ENCODE measurements around the gene RHOF. TPM values are rescaled to one million over a fixed set of nuclear protein-coding genes. Genes with fewer than 3 reads are reported as not detected.

The RHOF gene
- total RNA-seq, 1 experiment from 2014 or later: 116 TPM

- no peak for DNase-seq (ENCODE audit: low read depth, low spot score)
- H3K27me3 ChIP-seq (ENCODE audit: insufficient read depth, low read length): no peaks in the 10 kb centered on the region
- no peaks in the 10 kb centered on the region for H3K9me3 ChIP-seq (ENCODE audit: control insufficient read depth in 1 of 2, insufficient read depth in 1 of 2, low read depth in 1 of 2, low read length in 2 of 2)
- peaks cover 3 to 20% of the 10 kb centered on the region in 2 experiments; a peak in 3 of 4 replicates for H3K36me3 ChIP-seq (ENCODE audit: control insufficient read depth in 1 of 2, insufficient read depth in 2 of 2, low read length in 2 of 2)
- H3K79me2 ChIP-seq (ENCODE audit: insufficient read depth, low read length): peaks cover 66% of the 10 kb centered on the region
- H4K20me1 ChIP-seq (ENCODE audit: insufficient read depth): no peaks in the 10 kb centered on the region
- H3K4me3 ChIP-seq (replicated peaks in 1 of 2; ENCODE audit: low read depth in 1 of 2, low read length in 2 of 2): peak overlapping the region; percentile 74 to 85
- H3K9ac ChIP-seq (ENCODE audit: low read length): peak overlapping the region; percentile 92
- RAD21 ChIA-PET (ENCODE audit: low non-redundant PET in 1 of 2, low total read pairs in 2 of 2, uncharacterized antibody in 2 of 2, unreplicated experiment in 2 of 2): no interaction called here
- H2AFZ ChIP-seq (ENCODE audit: low read depth, low read length, poor library complexity, severe bottlenecking): no peak overlapping the region
- intact Hi-C loops (cut with micrococcal nuclease): no loop called here
- POLR2A ChIA-PET: interaction anchor here (2.2 kb wide), 1 partner anchor 11 kb away, joined by 8 read pairs; the partner anchor contains the start of gene RHOF
- no peak for ATAC-seq
- H3K4me1 ChIP-seq (ENCODE audit: control insufficient read depth in 1 of 2, insufficient read depth in 2 of 2, low read length in 2 of 2): peaks cover 21 to 41% of the 10 kb centered on the region in 2 experiments
- no TSS peak for BruUV-seq (replicated peaks)
- no peaks in the 10 kb centered on the region for H3K9me2 ChIP-seq (ENCODE audit: insufficient read depth)
- H3K4me2 ChIP-seq (ENCODE audit: low read length): peak overlapping the region; percentile 98
- CTCF ChIA-PET: interaction anchor here (3.9 kb wide), 1 partner anchor 10 kb away, joined by 33 read pairs; the partner anchor contains the start of gene RHOF
- H3K27ac ChIP-seq (ENCODE audit: low read depth, low read length): peak overlapping the region; percentile 100
- TF ChIP-seq EGR1 (IDR thresholded peaks at IDR 0.05; ENCODE audit: low read depth): no peak
- TF ChIP-seq FOSL1 (IDR thresholded peaks at IDR 0.05; ENCODE audit: low read depth): no peak
- TF ChIP-seq MAX (IDR thresholded peaks at IDR 0.05): no peak
- TF ChIP-seq CBX3 (IDR thresholded peaks at IDR 0.05; ENCODE audit: low read depth): no peak
These were observed 11.9 kb upstream of the RHOF start for GRCh38 chr12:121805171-121806008.

DNA sequence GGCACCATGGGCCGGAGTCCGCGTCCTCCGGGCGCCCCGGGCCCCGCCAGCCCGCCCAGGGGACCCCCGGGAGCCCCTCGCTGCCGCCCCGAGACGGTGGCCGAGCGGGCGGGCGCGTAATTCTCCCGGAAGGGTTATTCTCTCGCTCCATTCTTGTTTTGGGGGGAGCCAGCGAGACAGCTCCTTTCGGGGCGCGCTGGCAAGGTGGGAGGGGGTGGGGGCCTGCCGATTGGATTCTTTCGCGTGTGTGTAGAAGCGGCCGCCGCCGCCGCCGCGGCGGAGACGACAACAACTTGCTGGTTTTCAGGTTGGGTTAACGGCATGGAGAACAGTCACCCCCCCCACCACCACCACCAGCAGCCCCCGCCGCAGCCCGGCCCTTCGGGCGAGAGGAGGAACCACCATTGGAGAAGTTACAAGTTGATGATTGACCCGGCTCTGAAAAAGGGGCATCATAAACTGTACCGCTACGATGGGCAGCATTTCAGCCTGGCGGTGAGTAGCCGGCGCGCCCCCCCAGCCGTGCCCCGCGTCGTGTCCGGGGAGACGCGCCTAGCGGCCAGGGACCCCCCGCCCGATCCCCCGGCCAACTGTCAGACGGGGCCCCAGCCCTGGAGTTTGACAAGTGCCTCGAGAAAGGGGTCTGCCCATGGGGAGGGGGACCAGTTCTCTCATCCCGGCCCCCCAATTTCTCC is 11.1 kb upstream of the RHOF start:
- Histone ChIP-seq H3K27me3 (ENCODE audit: insufficient read depth, low read length) (no peaks in the 10 kb centered on the region), H3K36me3 (ENCODE audit: control insufficient read depth in 1 of 2, insufficient read depth in 2 of 2, low read length in 2 of 2) (peaks cover 3 to 20% of the 10 kb centered on the region in 2 experiments; a peak in 3 of 4 replicates), H3K4me3 (replicated peaks in 1 of 2; ENCODE audit: low read depth in 1 of 2, low read length in 2 of 2) (peak overlapping the region; percentile 74 to 85), H3K4me1 (ENCODE audit: control insufficient read depth in 1 of 2, insufficient read depth in 2 of 2, low read length in 2 of 2) (peaks cover 21 to 49% of the 10 kb centered on the region in 2 experiments), H3K27ac (ENCODE audit: low read depth, low read length) (peak overlapping the region; percentile 100), H3K9ac (ENCODE audit: low read length) (peak overlapping the region; percentile 92), H3K9me3 (ENCODE audit: control insufficient read depth in 1 of 2, insufficient read depth in 1 of 2, low read depth in 1 of 2, low read length in 2 of 2) (no peaks in the 10 kb centered on the region), H3K4me2 (ENCODE audit: low read length) (peak overlapping the region; percentile 98), H2AFZ (ENCODE audit: low read depth, low read length, poor library complexity, severe bottlenecking) (no peak overlapping the region), H3K9me2 (ENCODE audit: insufficient read depth) (no peaks in the 10 kb centered on the region), H4K20me1 (ENCODE audit: insufficient read depth) (no peaks in the 10 kb centered on the region), H3K79me2 (ENCODE audit: insufficient read depth, low read length) (peaks cover 60% of the 10 kb centered on the region)
- intact Hi-C loops (cut with micrococcal nuclease): no loop called here
- ChIA-PET POLR2A (interaction anchor here (1.1 to 2.2 kb wide), 2 partner anchors 10 to 33 kb away, joined by 3 to 8 read pairs; partner anchors contain the start of gene RHOF), CTCF (interaction anchor here (3.2 to 3.9 kb wide), 2 partner anchors 9 to 11 kb away, joined by 30 to 33 read pairs; partner anchors contain the start of gene RHOF), RAD21 (ENCODE audit: low non-redundant PET in 1 of 2, low total read pairs in 2 of 2, uncharacterized antibody in 2 of 2, unreplicated experiment in 2 of 2) (no interaction called here)
- TF ChIP-seq FOSL1 (IDR thresholded peaks at IDR 0.05; ENCODE audit: low read depth): no peak
- TF ChIP-seq ZFX (IDR thresholded peaks at IDR 0.05): peak; percentile 1; the same call in 1 of the 2 replicates
- no peak for ATAC-seq
- no peak for DNase-seq (ENCODE audit: low read depth, low spot score)
- BruUV-seq (replicated peaks): no TSS peak

All from HCT116 (cell line).